Erythroblast (primary cell): ENCODE results near the gene HPCAL4.
A peak's percentile ranks its signal among the peaks of the same experiment; 100 is the strongest.

Source experiments
- GATA1 ChIP-seq: IDR thresholded peaks from 2 replicates; pipeline ENCODE4 v1.6.1; 2011; ENCODE audit warnings: low read depth, mild to moderate bottlenecking, control low read depth, low read length, moderate library complexity
- POLR2A ChIP-seq: IDR thresholded peaks from 2 replicates; pipeline ENCODE4 v1.6.1; 2011; ENCODE audit warnings: mild to moderate bottlenecking, low read length

- TF ChIP-seq POLR2A (peak; percentile 68), GATA1 (no peak)
Measured at GRCh38 chr1:39738622-39739366, 47.6 kb upstream of the HPCAL4 start, which contains the start of gene PPIE.
